A673 (cell line): ENCODE results near the gene C19orf73.

Source experiments
- CTCF ChIP-seq: fragments of 300-800, 200-600 bp; sonication (generic); conservative IDR thresholded peaks from 2 replicates; pipeline ENCODE4 v1.5.1; 2017; ENCODE audit warnings: low read depth, mild to moderate bottlenecking, antibody characterized with exemption, low read length, moderate library complexity, mixed read lengths
- EZH2 ChIP-seq: fragments of 200-600 bp; sonication (generic); IDR thresholded peaks from 2 replicates; pipeline ENCODE4 v1.6.1; 2017; ENCODE audit warnings: borderline replicate concordance, low read depth, mild to moderate bottlenecking, mixed read lengths, antibody characterized with exemption, low read length; ENCODE audit not compliant: poor library complexity, severe bottlenecking

- no peak for TF ChIP-seq EZH2
- TF ChIP-seq CTCF, result no peak
Observed at GRCh38 chr19:49165111-49165750, 46.3 kb upstream of the C19orf73 start.
